ENCODE data around the gene RREB1.

DNA sequence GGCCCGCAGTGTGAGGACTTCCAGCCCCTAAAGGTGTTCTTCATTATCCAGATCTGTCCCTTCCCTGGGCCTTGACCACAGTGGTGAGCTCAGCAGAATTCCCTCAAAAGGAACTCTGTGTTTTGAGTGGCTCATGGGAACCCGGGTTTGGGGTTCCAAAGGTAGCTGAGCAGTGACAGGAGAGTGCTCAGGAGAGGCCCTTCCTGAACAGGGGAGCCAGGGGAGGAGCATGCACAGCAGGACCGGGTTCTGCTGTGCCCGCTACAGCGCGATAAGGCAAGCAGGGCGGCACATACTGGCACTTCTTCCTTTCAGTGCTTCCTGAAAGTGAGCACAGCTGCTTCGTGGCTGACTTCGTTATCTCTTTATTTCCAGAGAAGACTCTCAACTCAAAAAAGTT is 117.0 kb downstream of the RREB1 start:
- TF ChIP-seq, protein P1, sequence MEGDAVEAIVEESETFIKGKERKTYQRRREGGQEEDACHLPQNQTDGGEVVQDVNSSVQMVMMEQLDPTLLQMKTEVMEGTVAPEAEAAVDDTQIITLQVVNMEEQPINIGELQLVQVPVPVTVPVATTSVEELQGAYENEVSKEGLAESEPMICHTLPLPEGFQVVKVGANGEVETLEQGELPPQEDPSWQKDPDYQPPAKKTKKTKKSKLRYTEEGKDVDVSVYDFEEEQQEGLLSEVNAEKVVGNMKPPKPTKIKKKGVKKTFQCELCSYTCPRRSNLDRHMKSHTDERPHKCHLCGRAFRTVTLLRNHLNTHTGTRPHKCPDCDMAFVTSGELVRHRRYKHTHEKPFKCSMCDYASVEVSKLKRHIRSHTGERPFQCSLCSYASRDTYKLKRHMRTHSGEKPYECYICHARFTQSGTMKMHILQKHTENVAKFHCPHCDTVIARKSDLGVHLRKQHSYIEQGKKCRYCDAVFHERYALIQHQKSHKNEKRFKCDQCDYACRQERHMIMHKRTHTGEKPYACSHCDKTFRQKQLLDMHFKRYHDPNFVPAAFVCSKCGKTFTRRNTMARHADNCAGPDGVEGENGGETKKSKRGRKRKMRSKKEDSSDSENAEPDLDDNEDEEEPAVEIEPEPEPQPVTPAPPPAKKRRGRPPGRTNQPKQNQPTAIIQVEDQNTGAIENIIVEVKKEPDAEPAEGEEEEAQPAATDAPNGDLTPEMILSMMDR (IDR thresholded peaks at IDR 0.05): no peak
- TF ChIP-seq POLR2A (IDR thresholded peaks at IDR 0.05) (no peak), POLR2AphosphoS5 (IDR thresholded peaks at IDR 0.05) (no peak)

Measured in transverse colon (tissue), 4 donors.